H1 (cell line): Measurements from ENCODE around the gene ADRM1. TPM values are rescaled to one million over a fixed set of nuclear protein-coding genes. Genes with fewer than 3 reads are reported as not detected.

Experiments
- CTCF ChIA-PET: fragments of 300-600 bp; sonication (Branson Sonifier 250); formaldehyde crosslinking; loops from one replicate; lab custom pipeline; 2021; ENCODE audit not compliant: partially characterized antibody; lab: Charles Lee
- POLR2A ChIA-PET: fragments of 300-600 bp; sonication (Branson Sonifier 250); formaldehyde crosslinking; loops from one replicate; lab custom pipeline; 2021; ENCODE audit warnings: inconsistent platforms; ENCODE audit not compliant: partially characterized antibody; lab: Charles Lee
- DNase-seq, 2 experiments: peaks; one replicate each; pipeline versions ENCODE4 v3.0.0 to v3.0.0-alpha.2; 2010 to 2022; ENCODE audit warnings: low spot score in 2 of 2, low read depth in 1 of 2, mixed read lengths in 1 of 2
- FAIRE-seq: peaks from 2 replicates; lab custom pipeline; 2011; peaks lifted over from hg19 to GRCh38; lab: Jason Lieb, UNC
- H2AFZ ChIP-seq: 2 replicates; pipeline ENCODE4 v1.8.1; 2012; ENCODE audit warnings: low read length, inconsistent platforms
- H2AK5ac ChIP-seq: 2 replicates; pipeline ENCODE4 v1.6.1; 2013; ENCODE audit warnings: low read depth, low read length
- H2BK120ac ChIP-seq: replicated peaks from 2 replicates; pipeline ENCODE3; 2013; ENCODE audit warnings: low read depth, low read length, inconsistent platforms
- H2BK12ac ChIP-seq: 2 replicates; pipeline ENCODE4 v1.6.1; 2013; ENCODE audit warnings: low read depth, low read length
- H2BK15ac ChIP-seq: 2 replicates; pipeline ENCODE4 v1.6.1; 2013; ENCODE audit warnings: low read length
- H2BK20ac ChIP-seq: 2 replicates; pipeline ENCODE4 v1.6.1; 2013; ENCODE audit warnings: low read length
- H2BK5ac ChIP-seq: 2 replicates; pipeline ENCODE4 v1.6.1; 2013; ENCODE audit warnings: low read depth, low read length
- H3K14ac ChIP-seq: 2 replicates; pipeline ENCODE4 v1.6.1; 2013; ENCODE audit warnings: inconsistent platforms; ENCODE audit not compliant: insufficient read length
- H3K18ac ChIP-seq: 2 replicates; pipeline ENCODE4 v1.6.1; 2013; ENCODE audit warnings: low read length; ENCODE audit errors: extremely low read depth
- H3K23ac ChIP-seq: 2 replicates; pipeline ENCODE4 v1.6.1; 2013; ENCODE audit warnings: inconsistent platforms; ENCODE audit not compliant: insufficient read length
- H3K23me2 ChIP-seq: 2 replicates; pipeline ENCODE4 v1.6.1; 2013; ENCODE audit warnings: low read depth, low read length
- H3K27ac ChIP-seq: 2 replicates; pipeline ENCODE4 v1.6.1; 2011; ENCODE audit warnings: low read depth, low read length, inconsistent platforms
- H3K27me3 ChIP-seq, 4 experiments: replicated peaks in 1 of 4; 1 replicate in 1 of 4; 2 replicates in 3 of 4; pipeline versions ENCODE4 v1.6.1 to v1.8.1; 2011 to 2013; ENCODE audit warnings: low read length in 3 of 4, mild to moderate bottlenecking in 3 of 4, inconsistent platforms in 2 of 4, mixed read lengths in 2 of 4, moderate library complexity in 1 of 4; ENCODE audit not compliant: control insufficient read depth in 3 of 4, insufficient read depth in 3 of 4; ENCODE audit errors: extremely low read depth in 1 of 4
- H3K36me3 ChIP-seq, 4 experiments: 2 replicates each; pipeline versions ENCODE4 v1.6.1 to v1.8.1; 2011 to 2013; ENCODE audit warnings: mild to moderate bottlenecking in 4 of 4, low read length in 3 of 4, moderate library complexity in 2 of 4, control low read depth in 1 of 4, inconsistent platforms in 1 of 4; ENCODE audit not compliant: insufficient read depth in 4 of 4, control insufficient read depth in 2 of 4
- H3K4ac ChIP-seq: replicated peaks from 2 replicates; pipeline ENCODE3; 2013; ENCODE audit warnings: low read length, low read depth, mixed read lengths, inconsistent platforms; ENCODE audit not compliant: insufficient read length
- H3K4me1 ChIP-seq, 4 experiments: replicated peaks in 1 of 4; 1 replicate in 1 of 4; 2 replicates in 3 of 4; pipeline versions ENCODE4 v1.6.1 to v1.8.1; 2011 to 2013; ENCODE audit warnings: low read length in 3 of 4, inconsistent platforms in 2 of 4, mixed read lengths in 1 of 4; ENCODE audit not compliant: insufficient read depth in 4 of 4, control insufficient read depth in 3 of 4
- H3K4me2 ChIP-seq, 2 experiments: 2 replicates each; pipeline versions ENCODE4 v1.6.1 to v1.8.1; 2011 to 2013; ENCODE audit warnings: low read depth in 2 of 2, low read length in 2 of 2, control low read depth in 1 of 2, inconsistent platforms in 1 of 2, mild to moderate bottlenecking in 1 of 2; ENCODE audit not compliant: insufficient read depth in 1 of 2
- H3K4me3 ChIP-seq, 4 experiments: fragments of 200-600, 300-600 bp in 1 of 4; sonication (generic), shearing (Covaris generic), sonication (Bioruptor Twin) in 1 of 4; 2 replicates each; pipeline versions ENCODE4 v1.5.1 to v1.8.1; 2011 to 2016; ENCODE audit warnings: low read length in 4 of 4, low read depth in 3 of 4, control low read depth in 2 of 4, inconsistent platforms in 2 of 4, mild to moderate bottlenecking in 2 of 4, mixed read lengths in 1 of 4, moderate library complexity in 1 of 4; ENCODE audit not compliant: insufficient read depth in 2 of 4; ENCODE audit errors: extremely low read depth in 1 of 4
- H3K56ac ChIP-seq: replicated peaks from 2 replicates; pipeline ENCODE3; 2013; ENCODE audit warnings: low read depth, mild to moderate bottlenecking, mixed read lengths, low read length, inconsistent platforms; ENCODE audit not compliant: insufficient read length
- H3K79me1 ChIP-seq: 2 replicates; pipeline ENCODE4 v1.6.1; 2013; ENCODE audit warnings: low read depth, low read length, control low read depth
- H3K79me2 ChIP-seq, 2 experiments: 2 replicates each; pipeline versions ENCODE4 v1.6.1 to v1.8.1; 2012 to 2013; ENCODE audit warnings: low read length in 2 of 2, mild to moderate bottlenecking in 2 of 2, inconsistent platforms in 1 of 2; ENCODE audit not compliant: insufficient read depth in 2 of 2, control insufficient read depth in 1 of 2
- H3K9ac ChIP-seq, 4 experiments: replicated peaks in 1 of 4; 1 replicate in 1 of 4; 2 replicates in 3 of 4; pipeline versions ENCODE4 v1.6.1 to v1.8.1; 2011 to 2013; ENCODE audit warnings: low read depth in 3 of 4, low read length in 3 of 4, control low read depth in 2 of 4, mild to moderate bottlenecking in 2 of 4, moderate library complexity in 2 of 4, inconsistent platforms in 1 of 4; ENCODE audit errors: extremely low read depth in 1 of 4
- H3K9me3 ChIP-seq, 2 experiments: 2 replicates each; pipeline versions ENCODE4 v1.6.1 to v1.8.1; 2012 to 2013; ENCODE audit warnings: mild to moderate bottlenecking in 2 of 2, moderate library complexity in 2 of 2, control low read depth in 1 of 2, inconsistent platforms in 1 of 2, low read depth in 1 of 2, low read length in 1 of 2, mixed read lengths in 1 of 2; ENCODE audit not compliant: insufficient read depth in 2 of 2
- H4K20me1 ChIP-seq, 2 experiments: replicated peaks in 1 of 2; 2 replicates each; pipeline versions ENCODE3 to v1.8.1; 2011 to 2013; ENCODE audit warnings: inconsistent platforms in 2 of 2, low read length in 2 of 2, mild to moderate bottlenecking in 1 of 2; ENCODE audit not compliant: insufficient read depth in 2 of 2, control insufficient read depth in 1 of 2
- H4K5ac ChIP-seq: 2 replicates; pipeline ENCODE4 v1.6.1; 2013; ENCODE audit warnings: low read length, low read depth, mixed read lengths, inconsistent platforms; ENCODE audit not compliant: insufficient read length
- H4K8ac ChIP-seq: 2 replicates; pipeline ENCODE4 v1.8.0; 2013; ENCODE audit warnings: mild to moderate bottlenecking, moderate library complexity, low read length, inconsistent platforms; ENCODE audit not compliant: insufficient read depth; ENCODE audit errors: extremely low read depth
- H4K91ac ChIP-seq: replicated peaks from 2 replicates; pipeline ENCODE3; 2013; ENCODE audit warnings: low read length, mixed read lengths, inconsistent platforms; ENCODE audit not compliant: insufficient read length
- CTBP2 ChIP-seq: IDR thresholded peaks from 2 replicates; pipeline ENCODE4 v1.7.0; 2011; ENCODE audit warnings: borderline replicate concordance, mild to moderate bottlenecking, moderate library complexity, mixed read lengths, low read length; ENCODE audit not compliant: insufficient read depth, insufficient read length
- GABPA ChIP-seq: IDR thresholded peaks from 2 replicates; pipeline ENCODE4 v1.6.1; 2011; ENCODE audit warnings: mild to moderate bottlenecking, low read length, moderate library complexity, borderline replicate concordance; ENCODE audit not compliant: insufficient read depth
- NRF1 ChIP-seq: IDR thresholded peaks from 2 replicates; pipeline ENCODE4 v1.6.1; 2011; ENCODE audit warnings: mild to moderate bottlenecking, low read depth, low read length, improper control_type of control experiment
- POU5F1 ChIP-seq: IDR thresholded peaks from 2 replicates; pipeline ENCODE4 v1.6.1; 2011; ENCODE audit warnings: low read depth, mild to moderate bottlenecking, low read length, moderate library complexity
- RNF2 ChIP-seq: fragments of 200-900, 300-1000 bp; sonication (generic); IDR thresholded peaks from 2 replicates; pipeline ENCODE4 v1.7.1; 2016; ENCODE audit warnings: borderline replicate concordance, low read depth, mild to moderate bottlenecking, antibody characterized with exemption, low read length; ENCODE audit not compliant: poor library complexity, severe bottlenecking; ENCODE audit errors: missing control alignments
- TCF12 ChIP-seq: IDR thresholded peaks from 2 replicates; pipeline ENCODE4 v1.6.1; 2011; ENCODE audit warnings: low read depth, mild to moderate bottlenecking, low read length
- WGBS, 2 experiments: shearing (Covaris generic) in 1 of 2; methylation state at CpG; one replicate each; pipeline versions ENCODE4 v1.1.6 to v1.1.7; 2013 to 2015; ENCODE audit warnings: low lambda C conversion rate in 2 of 2, mixed read lengths in 2 of 2, inconsistent platforms in 1 of 2, low coverage in 1 of 2, missing lambda C conversion rate in 1 of 2; ENCODE audit not compliant: insufficient replicate concordance in 2 of 2, insufficient coverage in 1 of 2, insufficient read length in 1 of 2; ENCODE audit errors: extremely low coverage in 1 of 2, missing lambda C conversion rate in 1 of 2; 5-methylcytosine and 5-hydroxymethylcytosine counted together
- polyA plus RNA-seq, 7 experiments: library from polyadenylated mRNA; depleted of rRNA in 3 of 7; stranded (reverse) in 5 of 7; unstranded in 2 of 7; fragments of >200 nt in 5 of 7; fragments of 200-250 nt in 2 of 7; gene quantifications; 1 replicate in 5 of 7; 2 replicates in 1 of 7; 4 replicates in 1 of 7; pipeline versions ENCODE4 v1.2.1 to v1.2.3, GENCODE V29; 2011 to 2013; ENCODE audit warnings: missing spikeins in 2 of 7, mixed read lengths in 2 of 7
- total RNA-seq: library from RNA; stranded (reverse); fragmentation: NEBNext Ultra II Directional; extraction: Animal tissue kit (Norgen Biotek cat#: 25700); gene quantifications from 2 replicates; pipeline ENCODE4 v1.2.1, GENCODE V29; 2021
- TF ChIP-seq, protein P1 (sequence below): IDR thresholded peaks from 2 replicates; pipeline ENCODE4 v1.6.1; 2011; ENCODE audit warnings: low read length, improper control_type of control experiment
- TF ChIP-seq, protein P2 (sequence below): IDR thresholded peaks from 2 replicates; pipeline ENCODE4 v1.6.1; 2012; ENCODE audit warnings: inconsistent platforms

Gene ADRM1
- total and polyA plus RNA-seq, 2 of the 8 experiments (the other 6 are each of a cell fraction or from before 2014, with no cell fraction given): 126 to 214 TPM

DNA sequence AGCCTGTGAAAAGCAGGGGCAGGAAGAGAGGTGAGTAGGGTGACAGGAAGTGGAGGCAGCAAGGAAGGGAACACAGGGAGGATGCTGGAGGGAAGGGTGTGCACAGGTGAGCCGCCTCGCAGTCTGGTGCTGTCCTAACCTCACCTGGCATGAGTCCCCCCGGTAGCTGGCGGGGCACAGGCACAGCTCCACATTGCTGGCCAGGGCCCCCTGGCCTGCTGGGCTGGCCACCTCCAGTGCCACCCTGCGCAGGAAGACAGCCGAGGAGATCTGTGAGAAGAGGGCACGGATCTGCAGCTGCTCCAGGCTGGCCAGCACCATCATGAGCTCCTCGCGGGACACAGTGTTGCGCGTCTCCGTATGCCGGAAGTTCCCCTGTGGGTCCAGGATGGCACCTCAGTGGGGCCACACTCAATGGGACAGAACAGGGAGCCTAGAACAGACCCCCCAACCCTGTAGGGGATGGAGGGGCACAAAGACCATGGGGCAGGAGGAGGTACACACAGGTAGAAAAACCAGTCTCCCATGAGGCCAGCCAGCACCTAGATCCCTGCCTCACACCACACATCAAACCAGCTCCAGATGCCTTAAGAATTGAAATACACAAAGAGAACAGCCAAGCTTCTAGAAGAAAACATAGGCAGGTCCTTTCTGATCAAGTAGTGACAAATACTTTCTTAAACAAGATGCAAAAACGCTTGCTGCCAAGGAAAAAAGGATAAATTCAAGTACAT lies 22.5 kb downstream of the ADRM1 start:
- Histone ChIP-seq H3K4me1 (no peaks in the 10 kb centered on the region), H3K23ac (no peak overlapping the region), H3K36me3 (peaks cover 47 to 91% (median 72%) of the 10 kb centered on the region in 4 experiments), H3K27me3 (no peaks in the 10 kb centered on the region), H2BK12ac (no peak overlapping the region), H3K14ac (no peak overlapping the region), H2BK120ac (no peak overlapping the region), H2BK5ac (no peak overlapping the region), H3K79me1 (no peaks in the 10 kb centered on the region), H4K8ac (no peak overlapping the region), H3K27ac (no peak overlapping the region)
- DNase-seq: no peak
- TF ChIP-seq NRF1 (no peak), GABPA (no peak), POU5F1 (no peak), CTBP2 (no peak), RNF2 (no peak), TCF12 (no peak)
- TF ChIP-seq, protein P1, sequence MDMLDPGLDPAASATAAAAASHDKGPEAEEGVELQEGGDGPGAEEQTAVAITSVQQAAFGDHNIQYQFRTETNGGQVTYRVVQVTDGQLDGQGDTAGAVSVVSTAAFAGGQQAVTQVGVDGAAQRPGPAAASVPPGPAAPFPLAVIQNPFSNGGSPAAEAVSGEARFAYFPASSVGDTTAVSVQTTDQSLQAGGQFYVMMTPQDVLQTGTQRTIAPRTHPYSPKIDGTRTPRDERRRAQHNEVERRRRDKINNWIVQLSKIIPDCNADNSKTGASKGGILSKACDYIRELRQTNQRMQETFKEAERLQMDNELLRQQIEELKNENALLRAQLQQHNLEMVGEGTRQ: no peak
- TF ChIP-seq, protein P2, sequence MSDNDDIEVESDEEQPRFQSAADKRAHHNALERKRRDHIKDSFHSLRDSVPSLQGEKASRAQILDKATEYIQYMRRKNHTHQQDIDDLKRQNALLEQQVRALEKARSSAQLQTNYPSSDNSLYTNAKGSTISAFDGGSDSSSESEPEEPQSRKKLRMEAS: no peak
- TF ChIP-seq, all 59 proteins: peak for 0
- POLR2A ChIA-PET: interaction anchor here (1.1 to 13.3 kb wide), 10 partner anchors 8 to 64 kb away, joined by 3 to 151 read pairs (median 6); partner anchors contain the start of gene ADRM1
- FAIRE-seq: no peak
- H3K4ac ChIP-seq: no peak overlapping the region
- H3K79me2 ChIP-seq: no peaks in the 10 kb centered on the region
- CTCF ChIA-PET: interaction anchor here (0.6 to 1.9 kb wide), 8 partner anchors 9 to 137 kb away, joined by 3 to 8 read pairs (median 4); no protein-coding TSS in a partner anchor
- no peak overlapping the region for H3K4me3 ChIP-seq
- H3K18ac ChIP-seq: no peak overlapping the region
- no peak overlapping the region for H3K9ac ChIP-seq
- H3K4me2 ChIP-seq: no peak overlapping the region
- peaks cover 0 to 13% of the 10 kb centered on the region in 2 experiments for H4K20me1 ChIP-seq
- H2AK5ac ChIP-seq: no peak overlapping the region
- H2AFZ ChIP-seq: no peak overlapping the region
- H2BK15ac ChIP-seq: no peak overlapping the region
- H3K9me3 ChIP-seq: peaks cover 0 to 6% of the 10 kb centered on the region in 2 experiments; a peak in 1 of 4 replicates
- H4K91ac ChIP-seq: no peak overlapping the region
- H3K56ac ChIP-seq: no peak overlapping the region
- no peaks in the 10 kb centered on the region for H3K23me2 ChIP-seq
- H2BK20ac ChIP-seq: no peak overlapping the region
- 98% methylated on average over 13 of the region's 14 CpGs; no CpG with 5 or more reads in 1 of the 2 experiments for WGBS, 2 experiments
- H4K5ac ChIP-seq: no peak overlapping the region
